ENCODE data around the gene RUBCNL.
"Not testable (repeated sequence)": the region's sequence is repeated elsewhere in the genome, so short reads cannot be mapped to it uniquely, and the experiment has no call there.

- TF ChIP-seq CTCF (conservative IDR thresholded peaks at IDR 0.05); EZH2 (IDR thresholded peaks at IDR 0.05; ENCODE audit: low read depth): not testable (repeated sequence)
These were observed 14.1 kb downstream of the RUBCNL start for GRCh38 chr13:46372938-46373337.
